Body of pancreas (tissue), 4 donors: ENCODE measurements around the gene TULP1. TPM values are rescaled to one million over a fixed set of nuclear protein-coding genes. Genes with fewer than 3 reads are reported as not detected.
A peak's percentile ranks its signal among the peaks of the same experiment; 100 is the strongest.

Source experiments
- ATAC-seq: fragments of 150-250 bp; one replicate; pipeline ENCODE4 v1.9.1; 2016
- DNase-seq, 4 donors: peaks; one replicate each; pipeline ENCODE4 v3.0.0-alpha.2; 2019
- H3K27ac ChIP-seq, 4 donors: fragments of 200-600 bp; sonication (generic); 1 replicate in 3 of 4; 2 replicates in 1 of 4; pipeline versions ENCODE4 v1.5.1 to v1.6.1; 2016 to 2019; ENCODE audit warnings: mild to moderate bottlenecking in 1 of 4, mixed read lengths in 1 of 4, moderate library complexity in 1 of 4
- H3K27me3 ChIP-seq, 2 donors: fragments of 200-600 bp; sonication (generic); one replicate each; pipeline ENCODE4 v1.6.0; 2016; ENCODE audit warnings: mild to moderate bottlenecking in 1 of 2
- H3K36me3 ChIP-seq, 2 donors: fragments of 200-600 bp; sonication (generic); replicated peaks in 1 of 2; 2 replicates each; pipeline ENCODE4 v1.5.1; 2016; ENCODE audit warnings: low read depth in 2 of 2; ENCODE audit not compliant: insufficient read depth in 1 of 2
- H3K4me1 ChIP-seq: fragments of 200-600 bp; sonication (generic); one replicate; pipeline ENCODE4 v1.6.0; 2016
- H3K4me3 ChIP-seq, 2 donors: fragments of 200-600 bp; sonication (generic); 1 replicate in 1 of 2; 2 replicates in 1 of 2; pipeline ENCODE4 v1.5.1; 2016 to 2019
- H3K9me3 ChIP-seq, 3 donors: fragments of 200-600 bp; sonication (generic); 1 replicate in 2 of 3; 2 replicates in 1 of 3; pipeline ENCODE4 v1.5.1; 2016
- CTCF ChIP-seq, 7 experiments: fragments of 450-650 bp in 4 of 7; fragments of 200-600 bp in 3 of 7; sonication (generic) in 3 of 7; IDR thresholded peaks; one replicate each; pipeline ENCODE4 v1.5.1; 2016 to 2019; ENCODE audit warnings: antibody characterized with exemption in 7 of 7
- POLR2A ChIP-seq, 3 donors: fragments of 450-650 bp; IDR thresholded peaks; one replicate each; pipeline ENCODE4 v1.6.1; 2016; ENCODE audit warnings: antibody characterized with exemption in 3 of 3, mild to moderate bottlenecking in 2 of 3
- WGBS, 2 donors: methylation state at CpG; one replicate each; pipeline ENCODE4 v1.1.5; 2017; 5-methylcytosine and 5-hydroxymethylcytosine counted together
- intact Hi-C: fragments of 100-400 bp; cut with DNase I; formaldehyde crosslinking; loops from one replicate; pipeline ENCODE4 v1.15.1; 2023
- total RNA-seq, 2 donors: library from RNA; depleted of rRNA; stranded (reverse); fragments of >200 nt; gene quantifications; one replicate each; pipeline ENCODE4 v1.1.0, GENCODE V29; 2016

The TULP1 gene
- total RNA-seq, 2 donors from 2014 or later = not detected

- no peak for TF ChIP-seq CTCF (IDR thresholded peaks at IDR 0.05)
- no peak for TF ChIP-seq POLR2A (IDR thresholded peaks at IDR 0.05)
- no peak overlapping the region for H3K27ac ChIP-seq
- H3K4me1 ChIP-seq = peaks cover 23% of the 10 kb centered on the region
- no peak for ATAC-seq
- no peak for DNase-seq
- no peaks in the 10 kb centered on the region for H3K9me3 ChIP-seq
- no peaks in the 10 kb centered on the region for H3K36me3 ChIP-seq
- no peak overlapping the region for H3K4me3 ChIP-seq
- WGBS, 2 donors = 12 to 18% methylated on average over 3 of the region's 3 CpGs
- no peaks in the 10 kb centered on the region for H3K27me3 ChIP-seq
- intact Hi-C loops = loop anchor here (5.0 kb wide), 1 partner anchor 156 kb away; the partner anchor contains the start of gene DEF6
Observed at GRCh38 chr6:35453236-35453635, 59.5 kb downstream of the TULP1 start.

- ATAC-seq (peak; percentile 98), DNase-seq (peak; percentile 93 to 97 (median 96))
- no peaks in the 10 kb centered on the region for H3K36me3 ChIP-seq
- H3K27me3 ChIP-seq = no peaks in the 10 kb centered on the region
- peaks cover 23% of the 10 kb centered on the region for H3K4me1 ChIP-seq
- H3K9me3 ChIP-seq = no peaks in the 10 kb centered on the region
- peak within 1 kb of the TSS in 3 of 4 donors; percentile 41 to 60 (median 56) for H3K27ac ChIP-seq
- intact Hi-C loops = loop anchor here (5.0 kb wide), 1 partner anchor 155 kb away; the partner anchor contains the start of gene DEF6
- WGBS, 2 donors = 1 to 13% methylated on average over 4 to 87 of the region's 87 CpGs
- TF ChIP-seq CTCF (IDR thresholded peaks at IDR 0.05) (no peak), POLR2A (IDR thresholded peaks at IDR 0.05) (peak in 1 of 3 donors; percentile 14)
- H3K4me3 ChIP-seq = peak within 1 kb of the TSS in 1 of 2 donors; percentile 30
Observed at GRCh38 chr6:35452183-35453090, 60.3 kb downstream of the TULP1 start, which contains the start of gene FANCE. Gene FANCE, plus strand, starts transcription at chr6:35452338. Its CDS starts 208 bp downstream, at chr6:35452546.

DNA sequence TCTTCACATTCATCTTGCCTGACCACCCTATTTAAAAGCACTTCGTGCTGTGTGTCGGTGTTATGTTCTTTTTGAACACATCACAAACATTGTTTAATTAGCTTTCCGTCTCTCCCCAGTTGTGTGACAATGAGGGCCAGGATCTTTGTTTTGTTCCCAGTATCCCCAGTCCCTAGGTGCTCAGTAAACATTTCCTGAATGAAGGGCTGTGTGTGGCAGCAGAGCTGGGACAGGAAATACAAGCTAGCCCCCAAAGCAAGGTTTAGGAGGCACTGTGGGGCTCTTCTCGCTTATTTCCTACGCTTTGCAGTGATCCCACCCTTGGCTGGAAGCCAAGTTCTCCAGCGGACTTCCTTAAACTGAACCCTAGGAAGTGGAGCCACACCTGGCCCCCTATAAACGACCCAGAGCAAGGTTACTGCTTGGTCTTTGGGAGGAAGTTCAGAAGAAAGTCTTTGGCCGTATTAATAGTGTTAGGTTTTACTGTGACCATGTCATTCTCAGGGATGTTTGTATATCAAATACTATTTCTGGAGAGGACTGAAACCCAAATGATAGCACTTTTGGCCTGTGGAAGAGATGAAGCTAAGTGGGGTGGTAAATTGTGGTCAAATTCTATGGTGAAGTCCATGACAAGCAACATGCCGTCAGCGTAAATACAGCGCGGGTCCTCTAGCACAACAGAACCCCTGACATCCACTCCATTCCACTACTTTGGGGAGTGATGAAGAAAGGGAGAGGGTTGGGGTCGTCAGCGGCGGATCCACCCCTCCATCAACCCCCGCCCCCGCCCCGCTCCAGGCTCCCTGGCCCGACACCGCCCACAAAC lies 61.1 kb downstream of the TULP1 start:
- no peaks in the 10 kb centered on the region for H3K36me3 ChIP-seq
- TF ChIP-seq CTCF (IDR thresholded peaks at IDR 0.05) (no peak), POLR2A (IDR thresholded peaks at IDR 0.05) (no peak)
- no peaks in the 10 kb centered on the region for H3K9me3 ChIP-seq
- intact Hi-C loops = loop anchor here (5.0 kb wide), 1 partner anchor 154 kb away; the partner anchor contains the start of gene DEF6
- WGBS, 2 donors = 10 to 13% methylated on average over 11 to 17 of the region's 20 CpGs
- H3K4me1 ChIP-seq = peaks cover 23% of the 10 kb centered on the region
- no peak overlapping the region for H3K4me3 ChIP-seq
- no peaks in the 10 kb centered on the region for H3K27me3 ChIP-seq
- H3K27ac ChIP-seq = no peak overlapping the region
- ATAC-seq (no peak), DNase-seq (peak in 1 of 4 donors; percentile 29)

GRCh38 chr6:35449287-35449881 lies 63.3 kb downstream of the TULP1 start:
- no peaks in the 10 kb centered on the region for H3K9me3 ChIP-seq
- peak; percentile 24 to 37 (median 36) for DNase-seq
- TF ChIP-seq CTCF (IDR thresholded peaks at IDR 0.05) (peak; percentile 54 to 83 (median 81)), POLR2A (IDR thresholded peaks at IDR 0.05) (no peak)
- WGBS, 2 donors = 18 to 20% methylated on average over 12 to 14 of the region's 14 CpGs
- peaks cover 23% of the 10 kb centered on the region for H3K4me1 ChIP-seq
- H3K4me3 ChIP-seq = no peak overlapping the region
- H3K36me3 ChIP-seq = no peaks in the 10 kb centered on the region
- intact Hi-C loops = loop anchor here (5.0 kb wide), 1 partner anchor 102 kb away; no protein-coding TSS in a partner anchor
- H3K27ac ChIP-seq = no peak overlapping the region
- no peaks in the 10 kb centered on the region for H3K27me3 ChIP-seq
- ATAC-seq = peak; percentile 57
